HepG2 (cell line): ENCODE measurements around the gene CAMK2D.

Experiments
- ASH2L ChIP-seq: fragments of 300-600, 200-600 bp; sonication (generic); IDR thresholded peaks from 2 replicates; pipeline ENCODE4 v1.7.0; 2017; ENCODE audit warnings: low read depth, mild to moderate bottlenecking, moderate library complexity, mixed read lengths, low read length; ENCODE audit not compliant: insufficient read length
- JUND ChIP-seq: sonication (generic); formaldehyde crosslinking; IDR thresholded peaks from 2 replicates; pipeline ENCODE4 v1.8.0; 2022; ENCODE audit warnings: mild to moderate bottlenecking, missing genetic modification reagents
- KDM5A ChIP-seq: fragments of 200-600 bp; sonication (generic); IDR thresholded peaks from 2 replicates; pipeline ENCODE4 v1.7.0; 2018; ENCODE audit warnings: antibody characterized with exemption, mild to moderate bottlenecking, low read length, borderline replicate concordance
- SRSF4 ChIP-seq: fragments of 200-400 bp; formaldehyde crosslinking; IDR thresholded peaks from one replicate; pipeline ENCODE4 v1.6.1; 2018; ENCODE audit warnings: mild to moderate bottlenecking, low read depth, low read length, moderate library complexity; ENCODE audit not compliant: poor library complexity, severe bottlenecking

GRCh38 chr4:113601636-113602035 is 159.9 kb downstream of the CAMK2D start:
- TF ChIP-seq JUND (CRISPR knock-in tag) (no peak), KDM5A (no peak), SRSF4 (no peak), ASH2L (no peak)
